ENCODE measurements around the gene ARHGEF11. TPM values are rescaled to one million over a fixed set of nuclear protein-coding genes. Genes with fewer than 3 reads are reported as not detected.

Gene ARHGEF11
- total RNA-seq, 1 donor from 2014 or later = 18.4 TPM

DNA sequence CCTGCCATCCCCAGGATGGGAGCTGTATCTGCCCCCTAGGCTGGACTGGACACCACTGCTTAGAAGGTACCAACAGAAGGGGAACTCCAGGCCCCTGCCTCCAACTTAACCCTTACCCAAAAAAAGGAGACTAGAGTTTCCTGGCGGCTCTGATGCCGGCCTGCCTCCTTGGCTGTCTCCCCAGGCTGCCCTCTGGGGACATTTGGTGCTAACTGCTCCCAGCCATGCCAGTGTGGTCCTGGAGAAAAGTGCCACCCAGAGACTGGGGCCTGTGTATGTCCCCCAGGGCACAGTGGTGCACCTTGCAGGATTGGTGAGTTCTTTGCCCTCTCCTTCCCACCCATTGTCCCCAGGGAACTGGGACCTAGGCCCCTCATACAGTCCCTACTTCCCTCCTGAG lies 133.2 kb downstream of the ARHGEF11 start:
- DNase-seq (ENCODE audit: low read depth in 2 of 2) = no peak

- no peak for DNase-seq (ENCODE audit: low read depth in 2 of 2)
Observed at GRCh38 chr1:156911577-156912298, 133.8 kb downstream of the ARHGEF11 start.

DNA sequence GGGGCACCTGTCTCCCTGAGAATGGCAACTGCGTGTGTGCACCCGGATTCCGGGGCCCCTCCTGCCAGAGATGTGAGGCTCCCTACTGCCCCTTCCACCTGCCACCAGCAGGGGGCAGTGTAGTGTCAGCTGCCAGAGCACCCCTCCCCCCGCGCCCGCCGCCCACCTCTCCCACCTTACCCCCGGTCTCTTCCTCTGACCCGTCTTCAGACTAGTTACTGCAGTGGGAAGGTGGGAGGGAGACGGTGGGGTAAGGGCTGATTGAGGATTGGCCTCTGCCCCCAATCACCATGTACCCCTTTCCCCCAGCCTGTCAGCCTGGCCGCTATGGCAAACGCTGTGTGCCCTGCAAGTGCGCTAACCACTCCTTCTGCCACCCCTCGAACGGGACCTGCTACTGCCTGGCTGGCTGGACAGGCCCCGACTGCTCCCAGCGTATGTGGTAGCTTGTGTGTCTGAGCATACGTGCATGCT lies 135.2 kb downstream of the ARHGEF11 start:
- DNase-seq (ENCODE audit: low read depth in 2 of 2) = peak in 1 of 2 donors; percentile 52

- no peak for DNase-seq (ENCODE audit: low read depth in 2 of 2)
Observed at GRCh38 chr1:156909671-156910070, 135.9 kb downstream of the ARHGEF11 start.

DNA sequence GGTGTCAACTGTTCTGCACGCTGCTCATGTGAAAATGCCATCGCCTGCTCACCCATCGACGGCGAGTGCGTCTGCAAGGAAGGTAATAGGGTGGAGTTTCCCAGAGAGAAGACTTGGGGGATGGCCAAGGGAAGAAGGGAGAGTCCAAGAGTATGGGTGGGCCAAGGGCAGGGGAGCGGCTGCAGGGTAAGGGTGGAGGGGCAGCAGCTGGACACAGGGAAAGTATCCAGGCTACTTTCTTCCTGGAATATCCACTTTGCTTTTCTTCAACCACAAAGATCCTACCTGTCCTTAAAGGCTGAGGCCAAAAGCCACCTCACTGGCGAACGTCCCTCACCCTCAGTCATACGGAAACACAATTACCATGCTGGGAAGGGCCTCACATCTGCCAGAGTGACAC lies 136.6 kb downstream of the ARHGEF11 start:
- no peak for DNase-seq (ENCODE audit: low read depth in 2 of 2)

GRCh38 chr1:156908541-156908940 lies 137.0 kb downstream of the ARHGEF11 start:
- DNase-seq (ENCODE audit: low read depth in 2 of 2) = no peak

DNA sequence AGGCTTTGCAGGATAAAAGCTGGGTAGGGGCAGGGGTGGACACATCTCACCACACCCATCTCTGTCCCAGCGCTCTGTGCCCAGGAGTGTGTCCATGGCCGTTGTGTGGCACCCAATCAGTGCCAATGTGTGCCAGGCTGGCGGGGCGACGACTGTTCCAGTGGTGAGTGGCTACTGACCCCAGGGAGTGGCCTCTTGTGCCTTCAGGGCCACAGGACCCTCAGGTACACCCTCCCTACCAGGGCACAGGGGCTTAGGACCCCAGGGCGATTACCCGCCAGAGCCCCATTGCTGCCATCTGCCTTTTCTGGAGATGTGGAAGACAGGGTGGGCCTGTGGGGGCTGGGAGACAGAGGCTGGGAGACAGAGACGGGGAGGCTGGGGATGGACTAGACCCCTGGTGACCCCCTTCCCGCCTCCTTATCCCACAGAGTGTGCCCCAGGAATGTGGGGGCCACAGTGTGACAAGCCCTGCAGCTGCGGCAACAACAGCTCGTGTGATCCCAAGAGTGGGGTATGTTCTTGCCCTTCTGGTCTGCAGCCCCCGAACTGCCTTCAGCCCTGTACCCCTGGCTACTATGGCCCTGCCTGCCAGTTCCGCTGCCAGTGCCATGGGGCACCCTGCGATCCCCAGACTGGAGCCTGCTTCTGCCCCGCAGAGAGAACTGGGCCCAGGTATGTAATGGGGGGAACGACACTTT lies 139.2 kb downstream of the ARHGEF11 start:
- DNase-seq (ENCODE audit: low read depth in 2 of 2) = no peak

- DNase-seq (ENCODE audit: low read depth in 2 of 2) = no peak
Observed at GRCh38 chr1:156905651-156906050, 139.9 kb downstream of the ARHGEF11 start.

DNA sequence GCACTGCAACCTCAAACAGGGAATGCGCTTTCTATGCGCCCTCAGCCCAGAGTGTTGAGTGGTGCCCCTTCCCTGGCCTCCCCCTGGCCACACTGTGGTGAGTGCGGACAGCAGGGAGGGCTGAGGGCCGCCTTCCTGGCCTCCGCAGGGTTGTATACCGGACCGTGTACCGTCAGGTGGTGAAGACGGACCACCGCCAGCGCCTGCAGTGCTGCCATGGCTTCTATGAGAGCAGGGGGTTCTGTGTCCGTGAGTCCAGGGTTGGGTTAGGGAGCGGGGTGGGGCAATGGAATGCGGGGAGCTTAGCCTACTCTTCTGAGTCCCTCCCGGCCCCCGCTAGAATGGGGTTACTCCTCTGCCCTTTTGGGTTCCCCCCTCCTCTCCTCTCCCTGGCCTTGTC lies 140.4 kb downstream of the ARHGEF11 start:
- no peak for DNase-seq (ENCODE audit: low read depth in 2 of 2)

DNA sequence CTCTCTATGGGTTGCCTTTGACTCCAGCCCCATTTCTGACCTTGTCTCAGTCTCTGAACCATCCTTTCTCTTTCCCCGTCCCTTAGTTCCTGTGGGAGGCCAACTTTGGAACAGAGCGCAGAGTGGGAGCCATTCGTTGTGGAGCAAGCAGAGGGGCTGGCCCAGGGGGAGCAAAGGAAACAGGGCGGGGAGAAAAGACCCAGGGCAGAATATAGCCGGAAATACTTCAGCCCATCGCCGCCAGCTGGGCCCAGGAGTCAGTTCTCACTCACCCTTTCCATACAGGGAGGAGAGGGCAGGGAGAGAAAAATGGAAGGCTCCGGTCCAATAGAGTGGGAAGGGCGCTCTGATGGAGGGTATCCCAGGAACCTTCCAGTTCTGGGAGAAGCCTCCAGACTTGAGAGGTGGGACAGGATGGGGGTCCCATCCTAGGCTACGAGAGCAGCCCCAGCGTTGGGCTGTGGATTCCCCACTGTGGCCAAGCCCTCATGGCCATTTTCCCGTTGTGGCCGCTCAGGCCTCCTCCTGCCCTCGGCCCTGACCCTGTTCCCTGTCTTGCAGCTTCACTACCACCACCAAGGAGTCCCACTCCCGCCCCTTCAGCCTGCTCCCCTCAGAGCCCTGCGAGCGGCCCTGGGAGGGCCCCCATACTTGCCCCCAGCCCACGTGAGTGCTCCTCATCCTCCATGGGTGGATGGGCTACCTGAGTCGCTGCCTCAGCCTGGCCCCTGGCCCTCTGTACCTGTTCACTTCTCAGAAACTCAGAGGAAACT lies 141.2 kb downstream of the ARHGEF11 start:
- peak in 1 of 2 donors; percentile 54 for DNase-seq (ENCODE audit: low read depth in 2 of 2)

DNA sequence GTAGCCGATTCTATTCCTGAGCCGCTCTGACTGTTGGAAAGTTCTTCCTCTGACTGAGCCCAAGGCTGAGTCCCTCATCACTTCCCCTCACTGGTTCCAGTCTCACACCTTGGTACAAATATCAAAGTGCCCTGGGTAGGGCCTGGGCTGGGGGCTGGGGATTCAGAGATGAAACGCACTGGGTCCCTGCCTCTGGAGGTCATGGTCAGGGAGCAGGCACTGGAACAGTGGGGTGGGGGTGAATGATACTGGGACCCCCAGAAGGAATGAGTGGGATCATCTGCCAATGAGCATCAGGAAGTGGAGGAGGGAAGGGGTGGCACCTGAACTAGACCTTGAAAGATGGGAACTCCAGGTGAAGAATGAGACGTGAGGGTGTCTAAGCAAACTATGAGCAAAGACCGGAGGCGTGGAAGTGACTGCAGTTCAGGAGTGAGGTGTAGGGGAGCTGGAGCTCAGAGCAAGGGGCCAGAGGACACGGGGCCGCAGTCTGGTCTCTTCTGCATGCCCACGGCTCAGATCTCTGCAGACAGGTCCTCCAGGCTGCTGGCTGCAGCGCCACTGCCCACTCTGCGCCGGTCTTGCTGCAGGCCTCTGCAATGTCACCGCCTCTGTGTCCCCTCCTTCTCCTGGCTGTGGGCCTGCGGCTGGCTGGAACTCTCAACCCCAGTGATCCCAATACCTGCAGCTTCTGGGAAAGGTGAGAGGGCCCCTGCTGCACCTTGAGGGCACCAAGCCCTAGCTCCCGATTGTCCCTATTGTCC lies 142.0 kb downstream of the ARHGEF11 start:
- no peak for DNase-seq (ENCODE audit: low read depth in 2 of 2)

DNA sequence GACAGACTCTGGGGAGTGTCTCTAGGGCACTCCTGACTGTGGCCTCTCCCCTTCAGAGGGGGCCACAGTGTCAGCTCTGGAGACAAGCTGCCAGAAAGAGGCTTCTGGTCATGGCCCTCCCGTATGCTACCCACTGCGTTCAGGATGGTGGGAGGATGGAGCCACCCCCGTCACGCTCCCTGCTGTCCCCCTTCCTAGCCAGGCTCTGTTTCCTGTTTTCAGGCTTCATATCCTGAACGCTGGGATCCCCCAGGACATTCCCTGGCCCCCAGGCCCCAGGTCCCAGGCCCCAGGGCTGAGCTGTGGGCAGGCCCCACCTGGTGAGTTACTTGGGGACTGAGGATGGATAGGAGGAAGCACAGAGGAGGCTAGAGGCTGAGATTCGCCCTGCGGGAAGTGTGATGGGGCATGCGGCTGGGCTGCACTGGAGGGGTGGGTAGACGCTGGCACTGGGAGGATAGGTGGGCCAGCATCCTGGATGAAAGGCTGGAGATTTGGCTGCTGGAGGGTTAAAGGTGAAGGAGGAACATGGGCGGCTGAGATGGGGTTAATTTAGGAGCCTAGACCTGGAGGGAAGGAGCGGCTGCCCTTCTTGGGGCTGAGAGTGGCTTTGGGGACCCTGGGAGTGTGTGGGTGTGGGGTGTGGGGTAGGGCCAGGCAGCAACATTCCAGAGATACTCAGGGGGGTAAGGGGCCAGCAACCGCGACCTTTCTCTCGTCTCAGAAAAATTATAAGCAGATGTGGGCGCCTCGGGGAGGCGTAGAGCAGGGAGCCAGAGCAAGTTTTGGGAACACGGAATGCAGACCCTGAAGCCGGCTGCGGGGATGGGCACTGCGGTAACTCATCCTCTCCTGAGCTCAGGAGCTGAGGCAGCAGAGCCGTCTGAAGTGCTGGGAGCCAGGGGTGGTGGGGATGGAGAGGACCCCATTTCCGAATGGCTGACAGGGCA lies 143.3 kb downstream of the ARHGEF11 start:
- DNase-seq (ENCODE audit: low read depth in 2 of 2) = peak in 1 of 2 donors; percentile 69

DNA sequence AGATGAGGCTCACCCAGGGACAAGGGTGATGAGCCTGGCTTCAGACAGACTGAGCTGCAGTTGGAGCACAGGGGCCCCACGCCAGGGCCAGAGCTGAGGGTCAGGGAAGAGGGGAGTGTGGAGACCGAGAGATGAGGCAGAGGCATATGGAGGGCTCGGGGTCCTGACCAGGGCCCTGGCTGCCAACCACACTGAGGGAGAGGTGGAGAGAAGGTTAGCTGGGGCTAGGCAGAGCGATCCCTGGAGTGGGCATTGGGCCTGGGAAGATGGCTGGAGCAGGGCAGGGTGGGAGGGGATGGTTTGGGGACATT lies 144.0 kb downstream of the ARHGEF11 start:
- no peak for DNase-seq (ENCODE audit: low read depth in 2 of 2)

DNA sequence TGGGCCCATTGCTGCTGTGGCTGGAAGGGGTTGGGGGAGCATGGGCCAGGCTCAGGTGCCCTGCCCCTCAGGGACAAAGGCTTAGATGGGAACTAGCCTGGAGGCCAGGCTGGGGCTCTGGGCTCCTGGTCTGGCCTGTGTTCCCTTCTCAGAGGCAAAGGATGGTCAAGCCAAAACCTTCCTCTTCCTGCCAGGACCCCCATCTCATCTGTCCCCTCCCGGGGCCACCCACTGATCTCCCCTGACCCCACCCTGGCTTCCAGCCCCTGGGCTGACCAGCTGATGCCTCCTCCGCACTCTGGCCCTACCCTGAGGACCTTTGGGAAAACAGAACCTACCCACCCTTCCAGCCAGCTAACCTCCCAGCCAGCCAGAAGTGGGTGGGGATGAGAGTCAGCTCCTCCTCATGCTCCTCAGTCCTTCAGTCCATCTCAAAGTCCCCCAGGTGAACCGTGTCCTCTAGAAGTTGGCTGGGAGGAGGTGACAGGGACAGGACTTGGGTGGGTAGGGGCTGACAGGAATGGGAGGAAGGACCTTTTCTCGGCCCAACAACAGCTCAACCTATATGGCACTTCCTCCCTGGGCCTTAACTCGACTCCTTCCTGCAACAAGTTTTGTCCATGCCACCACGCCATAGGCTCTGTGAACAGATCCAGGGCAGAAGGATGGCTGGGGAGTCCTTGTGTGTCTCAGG lies 144.5 kb downstream of the ARHGEF11 start:
- DNase-seq (ENCODE audit: low read depth in 2 of 2) = no peak

DNA sequence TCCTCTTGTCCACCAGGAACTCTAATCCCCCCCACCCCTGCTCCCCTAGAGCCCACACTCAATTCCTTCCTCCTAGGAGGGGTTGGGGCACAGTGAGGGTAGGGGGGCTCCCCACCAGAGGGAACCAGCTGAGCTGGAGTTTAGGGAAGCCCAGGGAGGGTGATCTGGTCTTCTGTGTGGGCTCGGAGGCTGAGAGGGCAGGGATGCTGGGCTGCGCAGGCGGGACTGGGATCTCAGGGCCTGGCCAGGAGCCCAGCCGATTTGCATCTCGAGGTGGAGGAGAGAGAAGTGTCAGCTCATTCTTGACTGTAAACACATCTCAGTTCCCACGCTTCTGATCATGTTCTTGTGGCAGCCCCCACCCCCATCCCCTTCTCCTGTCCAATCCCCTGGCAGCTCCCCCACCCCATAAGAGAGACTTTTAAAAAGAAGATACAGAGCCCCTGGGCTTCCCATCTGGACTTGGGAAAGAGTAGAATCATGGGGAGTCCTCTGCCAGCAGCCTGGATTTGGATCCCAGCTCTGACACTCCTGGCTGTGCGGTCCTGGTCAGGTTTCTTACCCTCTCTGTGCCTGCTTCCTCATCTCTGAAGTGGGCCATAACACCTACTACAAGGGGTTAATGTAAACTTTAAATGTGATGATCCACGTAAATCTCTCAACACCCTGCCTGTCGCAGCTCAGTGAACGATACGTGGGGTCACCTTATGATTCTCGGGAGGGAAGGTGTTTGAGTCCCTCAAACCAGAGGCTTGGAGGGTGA lies 145.4 kb downstream of the ARHGEF11 start:
- peak in 1 of 2 donors; percentile 88 for DNase-seq (ENCODE audit: low read depth in 2 of 2)

DNA sequence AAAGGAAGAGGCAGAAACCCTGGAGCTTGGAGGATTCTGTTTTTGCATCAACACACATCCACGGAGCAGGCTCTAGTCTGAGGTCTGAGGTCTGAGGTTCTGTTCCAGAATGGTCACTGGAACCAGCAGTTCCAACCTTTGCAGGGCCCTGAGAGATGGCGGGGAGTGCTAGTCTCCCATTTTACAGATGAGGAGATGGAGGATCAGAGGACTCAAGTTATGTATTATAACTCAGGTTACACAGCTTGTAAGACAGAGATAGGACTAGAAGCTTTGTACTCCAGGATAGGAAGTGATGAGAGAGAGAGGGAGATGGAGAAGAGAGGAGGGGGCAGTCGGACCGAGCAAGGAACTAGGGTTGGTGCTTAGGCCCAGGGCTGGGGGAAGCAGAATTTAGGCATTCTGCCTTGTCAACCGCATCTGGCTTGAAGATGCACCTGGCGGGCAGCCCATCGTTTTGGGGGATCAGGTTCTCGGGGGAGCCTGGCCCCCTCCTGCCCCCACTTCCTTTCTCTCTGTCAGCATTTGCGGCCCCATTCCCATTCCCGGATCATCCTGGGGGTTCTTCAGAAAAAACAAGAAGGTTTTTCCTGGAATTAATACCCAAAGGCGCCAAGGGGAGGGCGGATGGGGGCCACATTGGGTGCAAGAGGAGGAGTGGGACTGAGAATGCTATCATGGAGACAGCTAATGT lies 146.4 kb downstream of the ARHGEF11 start:
- DNase-seq (ENCODE audit: low read depth in 2 of 2) = no peak

- peak; percentile 96 to 99 for DNase-seq (ENCODE audit: low read depth in 2 of 2)
Observed at GRCh38 chr1:156898161-156898566, 147.4 kb downstream of the ARHGEF11 start.

GRCh38 chr1:156897078-156897825 lies 148.3 kb downstream of the ARHGEF11 start:
- DNase-seq (ENCODE audit: low read depth in 2 of 2) = peak in 1 of 2 donors; percentile 60

Data from dermis microvascular lymphatic vessel endothelial cell (primary cell).